Fibroblast of the aortic adventitia (primary cell): ENCODE measurements around the gene MGAT5. TPM values are rescaled to one million over a fixed set of nuclear protein-coding genes. Genes with fewer than 3 reads are reported as not detected.

Experiments
- DNase-seq: peaks from one replicate; pipeline ENCODE4 v3.0.0-alpha.2; 2010; ENCODE audit warnings: low read depth
- H3K4me3 ChIP-seq: 2 replicates; pipeline ENCODE4 v1.5.1; 2011; ENCODE audit warnings: low read depth, mild to moderate bottlenecking, control low read depth, low read length, moderate library complexity
- total RNA-seq: library from RNA; depleted of rRNA; stranded (reverse); fragments of >200 nt; gene quantifications from 2 replicates; pipeline ENCODE4 v1.2.3, GENCODE V29; 2012; ENCODE audit warnings: low replicate concordance
- TF ChIP-seq, protein P1 (sequence below): IDR thresholded peaks from 2 replicates; pipeline ENCODE4 v1.5.1; 2011; ENCODE audit warnings: mild to moderate bottlenecking, low read length, control low read depth, inconsistent platforms; ENCODE audit not compliant: insufficient read depth

MGAT5 gene
- total RNA-seq, 1 donor, result 46.5 TPM

DNA sequence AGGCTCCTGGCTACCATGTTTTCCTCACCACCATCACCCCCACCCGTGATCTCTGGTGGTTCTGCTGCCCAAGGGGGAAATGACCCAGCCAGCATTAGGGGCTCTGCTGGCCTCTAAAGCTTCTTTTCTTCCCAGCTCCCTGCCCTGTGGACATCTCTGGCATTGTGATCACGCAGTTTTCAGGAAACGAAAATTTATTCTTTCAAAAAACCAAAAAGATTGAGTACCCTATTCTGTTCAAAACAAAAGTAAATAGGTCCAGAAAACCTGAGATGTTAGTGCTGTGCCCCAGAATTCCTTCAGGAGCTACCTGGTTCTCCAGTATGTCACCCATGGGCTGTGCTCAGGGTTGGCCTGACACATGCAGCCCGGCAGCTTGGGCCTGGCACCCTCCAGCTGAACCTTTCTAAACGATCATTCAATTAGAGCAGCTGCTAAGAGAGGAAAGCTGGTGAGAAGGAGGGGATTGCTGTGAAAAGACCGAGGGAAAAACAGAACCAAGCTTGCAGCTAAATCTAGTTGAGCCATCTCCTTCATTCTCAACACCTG, 157.5 kb downstream of the MGAT5 start:
- TF ChIP-seq, protein P1, sequence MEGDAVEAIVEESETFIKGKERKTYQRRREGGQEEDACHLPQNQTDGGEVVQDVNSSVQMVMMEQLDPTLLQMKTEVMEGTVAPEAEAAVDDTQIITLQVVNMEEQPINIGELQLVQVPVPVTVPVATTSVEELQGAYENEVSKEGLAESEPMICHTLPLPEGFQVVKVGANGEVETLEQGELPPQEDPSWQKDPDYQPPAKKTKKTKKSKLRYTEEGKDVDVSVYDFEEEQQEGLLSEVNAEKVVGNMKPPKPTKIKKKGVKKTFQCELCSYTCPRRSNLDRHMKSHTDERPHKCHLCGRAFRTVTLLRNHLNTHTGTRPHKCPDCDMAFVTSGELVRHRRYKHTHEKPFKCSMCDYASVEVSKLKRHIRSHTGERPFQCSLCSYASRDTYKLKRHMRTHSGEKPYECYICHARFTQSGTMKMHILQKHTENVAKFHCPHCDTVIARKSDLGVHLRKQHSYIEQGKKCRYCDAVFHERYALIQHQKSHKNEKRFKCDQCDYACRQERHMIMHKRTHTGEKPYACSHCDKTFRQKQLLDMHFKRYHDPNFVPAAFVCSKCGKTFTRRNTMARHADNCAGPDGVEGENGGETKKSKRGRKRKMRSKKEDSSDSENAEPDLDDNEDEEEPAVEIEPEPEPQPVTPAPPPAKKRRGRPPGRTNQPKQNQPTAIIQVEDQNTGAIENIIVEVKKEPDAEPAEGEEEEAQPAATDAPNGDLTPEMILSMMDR, result no peak
- no peak overlapping the region for H3K4me3 ChIP-seq
- no peak for DNase-seq

DNA sequence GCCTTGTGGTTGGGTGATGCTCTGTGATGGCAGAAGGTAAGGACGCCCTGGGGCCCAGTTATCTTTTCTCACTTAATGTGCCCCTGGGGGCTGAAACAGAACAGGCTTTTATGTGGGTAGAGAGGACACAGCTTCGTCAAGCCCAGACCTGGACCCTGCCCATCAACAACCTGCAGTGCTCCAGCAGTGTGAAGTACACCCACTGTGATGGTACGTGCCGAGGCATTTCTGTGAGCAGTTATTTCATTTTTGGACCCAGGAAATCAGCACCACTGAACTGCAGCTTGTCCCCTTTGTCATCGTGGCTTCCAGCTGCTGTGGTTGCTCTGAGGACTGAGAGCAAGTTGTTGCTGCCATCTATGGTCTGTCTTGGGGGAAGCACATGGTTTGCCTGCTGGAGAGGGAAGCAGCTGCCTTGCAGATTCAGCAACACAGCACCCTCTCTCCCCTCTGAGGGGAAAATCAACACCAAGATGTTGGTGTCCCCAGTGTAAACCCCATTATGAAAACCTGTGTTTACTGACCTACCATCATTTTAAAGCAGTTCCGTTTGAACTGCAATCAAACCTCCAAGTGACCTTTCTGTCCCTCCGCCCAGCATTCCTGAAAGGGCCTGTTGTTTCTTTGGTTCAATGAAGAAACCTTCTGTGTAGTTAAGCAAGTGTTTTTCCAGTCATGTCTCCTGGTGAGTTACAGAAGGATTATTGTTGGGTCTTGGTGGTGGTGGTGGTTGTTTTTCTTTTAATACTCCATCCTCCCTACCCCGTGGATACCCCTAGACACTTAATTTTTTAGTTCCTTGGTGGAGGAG, 158.2 kb downstream of the MGAT5 start:
- peak; percentile 87 for DNase-seq
- no peak overlapping the region for H3K4me3 ChIP-seq
- TF ChIP-seq, protein P1, result peak; percentile 85

DNA sequence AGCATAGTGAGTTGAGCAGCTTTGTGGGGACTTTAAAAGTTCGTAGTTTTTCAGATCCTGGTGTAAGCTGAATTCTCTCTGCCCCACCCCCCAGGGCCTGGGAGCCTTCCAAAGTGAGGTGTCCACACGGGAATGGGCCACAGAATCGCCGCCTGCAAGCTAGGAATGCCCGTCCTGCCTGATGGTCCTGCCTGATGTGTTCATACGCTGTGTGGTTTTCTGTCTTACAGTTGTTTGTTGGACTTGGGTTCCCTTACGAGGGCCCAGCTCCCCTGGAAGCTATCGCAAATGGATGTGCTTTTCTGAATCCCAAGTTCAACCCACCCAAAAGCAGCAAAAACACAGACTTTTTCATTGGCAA, 158.7 kb downstream of the MGAT5 start:
- H3K4me3 ChIP-seq, result no peak overlapping the region
- TF ChIP-seq, protein P1, result no peak
- no peak for DNase-seq

DNA sequence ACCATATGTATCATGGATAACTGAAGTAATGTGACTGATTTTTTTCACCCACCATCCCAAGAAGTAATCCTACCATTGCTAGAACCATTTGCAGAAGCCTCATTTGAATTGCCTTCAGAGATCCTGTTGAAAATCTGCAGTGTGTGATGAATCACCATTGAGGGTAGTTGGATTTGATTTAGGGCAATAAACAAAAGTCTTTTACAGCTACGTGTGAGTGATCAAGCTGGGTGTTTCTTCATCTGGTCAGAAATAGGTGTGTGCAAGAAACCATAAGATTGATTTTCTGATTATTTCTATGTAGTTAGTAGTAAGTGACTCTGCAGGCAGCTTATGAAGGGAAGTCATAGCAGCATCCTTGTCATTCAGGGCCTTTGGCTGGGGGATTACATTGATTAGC, 159.6 kb downstream of the MGAT5 start:
- DNase-seq, result peak; percentile 25
- H3K4me3 ChIP-seq, result no peak overlapping the region
- TF ChIP-seq, protein P1, result no peak

DNA sequence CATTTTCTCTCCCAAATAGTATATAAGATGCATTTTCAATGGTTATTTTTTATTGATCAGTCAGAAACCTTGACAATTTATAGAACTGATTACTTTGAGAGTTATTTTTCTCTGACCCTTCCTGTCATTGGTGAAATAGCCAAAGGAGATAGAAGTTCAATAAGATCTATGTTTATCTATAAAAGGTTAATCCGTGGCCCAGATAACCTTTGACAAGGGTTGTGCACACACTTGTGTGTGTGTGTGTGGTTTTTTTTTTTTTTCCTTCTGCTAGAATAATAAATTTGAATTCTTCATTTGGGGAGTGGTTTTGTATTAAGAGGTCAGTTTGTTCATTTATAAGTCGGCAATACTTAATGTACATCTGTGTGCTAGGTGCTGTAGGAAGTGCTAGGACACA, 160.0 kb downstream of the MGAT5 start:
- TF ChIP-seq, protein P1, result no peak
- H3K4me3 ChIP-seq, result no peak overlapping the region
- no peak for DNase-seq

DNA sequence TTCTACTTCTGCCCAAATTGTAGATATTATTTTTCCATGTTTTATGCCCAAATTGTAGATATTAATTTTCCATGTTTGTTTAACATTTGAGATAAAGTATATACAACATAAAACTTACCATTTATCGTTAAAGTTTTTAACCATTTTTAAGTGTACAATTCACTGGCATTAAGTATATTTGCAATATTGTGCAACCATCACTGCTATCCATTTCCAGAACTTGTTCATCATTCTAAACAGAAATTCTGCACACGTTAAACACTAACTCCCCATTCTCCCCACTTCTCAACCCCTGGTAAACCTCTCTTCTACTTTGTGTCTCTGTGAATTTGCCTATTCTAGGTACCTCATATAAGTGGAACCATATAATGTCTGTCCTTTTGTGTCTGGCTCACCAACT, 162.1 kb downstream of the MGAT5 start:
- TF ChIP-seq, protein P1, result no peak
- DNase-seq, result no peak
- H3K4me3 ChIP-seq, result no peak overlapping the region
